Measurements from ENCODE around the gene AZIN2. TPM values are rescaled to one million over a fixed set of nuclear protein-coding genes. Genes with fewer than 3 reads are reported as not detected.

AZIN2 gene
- total RNA-seq, 4 donors from 2014 or later = 2.2 to 13.7 (median 3.5) TPM

- H3K4me3 ChIP-seq (ENCODE audit: low read depth, poor library complexity, severe bottlenecking) = no peak overlapping the region
- TF ChIP-seq POLR2A (IDR thresholded peaks at IDR 0.05) (no peak), CTCF (IDR thresholded peaks at IDR 0.05) (no peak)
- intact Hi-C loops (cut with DNase I; ENCODE audit: low total_unique reads) = no loop called here
- no peak for DNase-seq (ENCODE audit: low spot score in 2 of 2)
- WGBS, 2 donors = 98 to 99% methylated on average over 3 of the region's 3 CpGs
Measured at GRCh38 chr1:33158366-33158765, 77.4 kb downstream of the AZIN2 start.

- intact Hi-C loops (cut with DNase I; ENCODE audit: low total_unique reads) = no loop called here
- no peak for DNase-seq (ENCODE audit: low spot score in 2 of 2)
- no peak for TF ChIP-seq CTCF (IDR thresholded peaks at IDR 0.05)
- TF ChIP-seq POLR2A (IDR thresholded peaks at IDR 0.05) = no peak
- no peak overlapping the region for H3K4me3 ChIP-seq (ENCODE audit: low read depth, poor library complexity, severe bottlenecking)
- 96% methylated on average over 19 to 26 of the region's 26 CpGs for WGBS, 2 donors
Measured at GRCh38 chr1:33159577-33159976, 78.6 kb downstream of the AZIN2 start.

- intact Hi-C loops (cut with DNase I; ENCODE audit: low total_unique reads) = no loop called here
- no peak for TF ChIP-seq POLR2A (IDR thresholded peaks at IDR 0.05)
- no peak for TF ChIP-seq CTCF (IDR thresholded peaks at IDR 0.05)
- DNase-seq (ENCODE audit: low spot score in 2 of 2) = no peak
- WGBS, 2 donors = 49 to 57% methylated on average over 24 of the region's 25 CpGs
- no peak overlapping the region for H3K4me3 ChIP-seq (ENCODE audit: low read depth, poor library complexity, severe bottlenecking)
Measured at GRCh38 chr1:33161061-33161681, 80.2 kb downstream of the AZIN2 start.

- H3K4me3 ChIP-seq (ENCODE audit: low read depth, poor library complexity, severe bottlenecking) = no peak overlapping the region
- 93 to 100% methylated on average over 2 of the region's 2 CpGs for WGBS, 2 donors
- intact Hi-C loops (cut with DNase I; ENCODE audit: low total_unique reads) = no loop called here
- TF ChIP-seq POLR2A (IDR thresholded peaks at IDR 0.05) = no peak
- no peak for TF ChIP-seq CTCF (IDR thresholded peaks at IDR 0.05)
- DNase-seq (ENCODE audit: low spot score in 2 of 2) = no peak
Measured at GRCh38 chr1:33162141-33162540, 81.2 kb downstream of the AZIN2 start.

GRCh38 chr1:33163621-33164519 lies 82.9 kb downstream of the AZIN2 start:
- H3K4me3 ChIP-seq (ENCODE audit: low read depth, poor library complexity, severe bottlenecking) = no peak overlapping the region
- DNase-seq (ENCODE audit: low spot score in 2 of 2) = no peak
- WGBS, 2 donors = 82 to 86% methylated on average over 14 of the region's 14 CpGs
- intact Hi-C loops (cut with DNase I; ENCODE audit: low total_unique reads) = no loop called here
- TF ChIP-seq CTCF (IDR thresholded peaks at IDR 0.05) (no peak), POLR2A (IDR thresholded peaks at IDR 0.05) (no peak)
